ENCODE measurements around the gene CDK19. TPM values are rescaled to one million over a fixed set of nuclear protein-coding genes. Genes with fewer than 3 reads are reported as not detected.

Gene CDK19
- total RNA-seq, 1 donor from 2014 or later, result 20.0 TPM

DNA sequence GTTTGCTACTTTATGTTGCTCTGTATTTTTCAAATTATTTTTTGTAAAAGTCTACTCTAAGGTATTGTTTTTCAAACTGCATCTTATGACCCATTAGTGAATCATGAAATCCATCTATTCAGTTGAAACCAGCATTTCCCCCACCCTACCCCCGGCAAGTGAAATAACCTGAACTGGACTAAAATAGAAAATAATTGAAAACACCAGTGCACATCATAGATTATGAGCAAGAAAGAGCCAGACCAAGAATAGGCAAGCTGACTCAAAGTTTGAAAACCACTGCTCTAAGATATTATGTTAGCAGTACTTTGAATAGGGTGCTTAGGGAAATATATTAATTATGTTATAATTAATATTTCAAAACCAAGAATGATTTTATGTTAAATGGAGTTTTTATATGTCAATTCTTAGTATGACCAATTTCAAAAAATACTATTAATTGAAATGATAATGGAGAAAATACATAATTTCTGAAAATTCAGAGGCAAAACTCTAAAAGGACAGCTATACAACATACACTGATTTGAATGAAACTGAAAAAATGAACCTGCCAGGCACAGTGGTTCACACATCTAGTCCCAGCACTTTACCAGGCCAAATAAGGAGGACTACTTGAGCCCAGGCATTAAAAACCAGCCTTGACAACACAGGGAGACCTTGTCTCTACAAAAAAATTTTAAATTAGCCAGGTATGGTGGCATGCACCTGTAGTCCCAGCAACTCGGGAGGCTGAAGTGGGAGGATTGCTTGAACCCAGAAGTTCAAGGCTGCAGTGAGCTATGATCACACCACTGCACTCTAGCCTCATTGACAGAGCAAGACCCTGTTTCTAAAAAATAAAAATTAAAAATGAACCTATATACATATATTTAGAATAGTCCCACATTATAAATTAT is 112.0 kb downstream of the CDK19 start:
- DNase-seq (ENCODE audit: low read depth), result no peak

DNA sequence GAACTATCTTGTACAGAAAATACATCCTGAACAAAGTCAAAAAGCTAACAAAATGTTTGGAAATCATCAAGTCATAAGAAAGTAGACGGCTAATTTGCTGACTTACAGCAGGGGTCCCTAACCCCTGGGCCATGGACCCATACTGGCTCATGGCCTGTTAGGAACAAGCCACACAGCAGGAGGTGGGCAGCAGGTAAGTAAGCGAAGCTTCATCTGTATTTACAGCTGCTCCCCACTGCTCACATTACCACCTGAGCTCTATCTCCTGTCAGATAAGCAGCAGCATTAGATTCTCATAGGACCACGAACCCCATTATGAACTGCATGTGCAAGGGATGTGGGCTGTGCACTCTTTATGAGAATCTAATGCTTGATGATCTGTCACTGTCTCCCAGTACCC is 115.5 kb downstream of the CDK19 start:
- no peak for DNase-seq (ENCODE audit: low read depth)

DNA sequence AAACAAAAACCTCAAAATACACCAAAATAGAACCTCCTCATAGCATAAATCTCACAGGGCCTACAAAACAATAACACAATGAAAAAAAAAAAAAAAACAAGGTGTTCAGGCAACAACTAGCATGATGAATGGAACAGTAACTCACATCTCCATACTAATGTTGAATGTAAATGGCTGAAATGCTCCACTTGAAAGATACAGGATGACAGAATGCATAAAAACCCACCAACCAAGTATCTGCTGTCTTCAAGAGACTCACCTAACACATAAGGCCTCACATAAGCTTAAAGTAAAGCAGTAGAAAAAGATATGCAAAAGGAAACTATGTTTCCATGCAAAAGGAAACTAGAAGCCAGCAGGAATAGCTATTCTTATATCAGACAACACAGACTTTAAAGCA is 121.3 kb downstream of the CDK19 start:
- no peak for DNase-seq (ENCODE audit: low read depth)

DNA sequence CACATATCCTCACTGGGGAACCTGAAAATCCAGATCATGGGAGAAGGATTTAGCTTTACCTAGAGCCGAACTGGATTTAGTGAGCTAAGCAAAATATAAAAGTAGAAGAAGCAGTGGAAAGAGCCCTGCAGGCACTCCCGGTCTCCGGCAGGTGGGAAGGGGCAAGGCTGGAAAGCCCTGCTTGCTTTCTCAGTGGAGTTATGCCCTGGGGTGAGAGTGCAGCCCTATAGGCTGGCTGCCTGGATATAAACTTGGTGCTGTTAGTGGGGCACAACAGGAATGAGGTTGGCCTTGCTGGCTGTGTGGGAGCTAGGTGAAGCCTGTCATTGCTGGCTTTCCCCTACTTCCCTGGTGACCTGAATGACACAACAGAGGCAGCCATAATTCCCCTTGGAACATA is 122.0 kb downstream of the CDK19 start:
- no peak for DNase-seq (ENCODE audit: low read depth)

DNA sequence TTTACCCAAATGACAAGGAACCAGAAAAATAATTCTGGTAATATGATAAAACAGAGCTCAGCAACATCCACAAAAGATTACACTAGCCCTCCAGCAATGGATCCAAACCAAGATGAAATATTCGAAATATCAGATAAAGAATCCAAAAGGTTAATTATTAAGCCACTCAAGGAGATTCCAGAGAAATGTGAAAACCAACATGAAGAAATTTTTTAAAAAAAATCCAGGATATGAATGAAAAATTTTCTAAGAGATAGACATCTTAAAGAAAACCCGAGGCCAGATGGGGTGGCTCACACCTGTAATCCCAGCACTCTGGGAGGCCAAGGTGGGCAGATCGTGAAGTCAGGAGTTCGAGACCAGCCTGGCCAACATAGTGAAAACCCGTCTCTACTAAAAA is 124.4 kb downstream of the CDK19 start:
- no peak for DNase-seq (ENCODE audit: low read depth)

DNA sequence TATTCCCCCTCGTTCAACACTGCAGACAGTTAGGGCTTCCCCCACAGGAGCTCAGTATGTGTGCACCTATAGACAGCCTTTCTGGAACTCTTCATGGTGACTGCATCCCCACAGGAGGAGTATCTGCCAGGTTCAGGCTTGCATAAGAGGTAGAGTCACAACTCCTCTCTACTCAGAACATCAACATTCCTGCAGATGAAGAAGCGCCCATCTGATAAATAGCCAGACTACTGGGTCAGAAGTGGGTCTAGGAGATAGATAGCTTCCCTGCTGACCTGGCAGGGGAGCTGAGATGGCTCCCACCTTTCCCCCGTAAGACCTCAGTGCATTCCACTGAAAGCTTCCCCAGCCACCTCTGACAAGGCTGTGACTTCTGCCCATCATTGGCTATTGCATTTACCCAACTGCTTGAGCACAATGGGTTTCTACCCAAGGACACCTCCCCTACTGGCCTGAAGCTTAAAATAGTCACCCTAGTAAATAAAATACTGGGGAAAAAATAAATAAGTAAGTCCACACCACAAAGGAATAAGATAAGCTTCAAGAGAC is 125.1 kb downstream of the CDK19 start:
- DNase-seq (ENCODE audit: low read depth), result no peak

DNA sequence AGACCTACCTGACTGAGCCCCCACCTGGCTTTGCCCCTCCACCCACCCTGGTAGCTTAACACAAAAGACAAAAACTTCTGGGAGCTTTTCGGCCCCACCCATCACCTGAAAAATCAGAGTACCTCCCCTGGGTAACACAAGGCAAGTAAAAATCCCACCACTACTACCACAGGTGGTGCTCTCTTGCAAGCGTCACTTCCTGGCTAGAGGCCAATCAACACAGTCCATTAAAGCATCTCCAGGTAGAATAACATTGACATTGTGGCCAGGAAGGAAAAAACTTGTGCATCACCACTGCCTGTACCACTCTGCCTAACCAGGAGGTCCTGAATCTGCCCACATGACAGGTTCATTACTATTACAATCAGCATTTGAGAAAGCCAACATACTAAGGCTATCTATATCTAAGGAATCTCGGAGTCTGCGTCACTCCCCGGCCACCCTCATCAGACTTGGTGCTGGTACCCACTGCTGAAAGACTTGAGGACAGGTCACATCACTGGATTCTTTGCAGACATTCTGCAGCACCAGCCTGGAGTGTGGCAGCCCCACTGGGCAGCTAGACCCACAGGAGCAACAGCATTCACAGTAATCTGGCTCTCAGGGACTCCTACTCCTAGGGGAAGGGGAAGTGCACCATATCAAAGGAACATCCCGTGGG is 125.9 kb downstream of the CDK19 start:
- no peak for DNase-seq (ENCODE audit: low read depth)

DNA sequence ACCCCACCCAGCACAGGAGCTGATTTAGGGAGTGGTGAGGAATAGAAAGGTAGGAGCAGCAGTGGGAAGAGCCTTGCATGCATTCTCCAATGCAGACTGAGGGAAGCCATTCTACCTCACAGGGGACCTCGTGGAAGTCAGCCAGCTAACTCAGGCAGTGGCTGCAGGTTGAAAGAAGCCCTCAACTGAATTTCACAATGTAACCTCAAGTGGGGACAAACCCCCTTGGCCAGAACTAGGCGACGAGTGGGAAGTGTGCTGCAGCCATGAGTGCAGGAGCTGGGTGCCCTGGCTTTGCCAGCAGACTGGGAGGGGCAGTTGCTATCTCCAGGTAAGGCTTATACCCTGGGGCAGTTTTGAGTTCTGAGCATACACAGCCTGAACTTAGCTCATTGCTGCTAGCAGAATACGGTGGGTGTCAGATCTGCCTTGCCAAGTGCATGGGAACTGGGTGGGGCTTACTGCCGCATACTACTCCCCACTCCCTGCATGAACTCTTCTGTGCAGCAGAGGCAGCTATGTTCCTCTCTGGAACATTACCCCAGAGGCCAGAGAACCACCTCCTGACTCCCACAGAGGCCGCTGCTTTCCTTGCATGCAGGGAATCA is 126.5 kb downstream of the CDK19 start:
- peak; percentile 36 for DNase-seq (ENCODE audit: low read depth)

DNA sequence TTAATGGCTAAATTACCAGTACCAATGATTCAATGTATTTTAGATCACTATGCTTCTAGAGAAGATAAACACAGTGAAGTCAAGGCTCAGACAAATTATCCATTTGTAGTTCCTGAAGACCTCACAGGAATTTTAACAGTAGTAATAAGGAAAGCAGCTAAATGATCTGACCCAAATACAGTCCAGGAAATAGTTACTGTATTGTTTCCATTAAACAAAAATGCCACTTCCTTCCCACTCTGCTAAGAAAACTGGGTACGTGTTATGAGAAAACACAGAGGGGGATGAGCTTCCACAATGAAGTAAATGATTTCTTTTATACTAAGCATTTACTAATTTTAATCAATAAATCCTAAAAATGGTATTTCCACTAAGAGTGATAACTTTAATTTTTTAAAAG is 127.9 kb downstream of the CDK19 start:
- DNase-seq (ENCODE audit: low read depth), result no peak

DNA sequence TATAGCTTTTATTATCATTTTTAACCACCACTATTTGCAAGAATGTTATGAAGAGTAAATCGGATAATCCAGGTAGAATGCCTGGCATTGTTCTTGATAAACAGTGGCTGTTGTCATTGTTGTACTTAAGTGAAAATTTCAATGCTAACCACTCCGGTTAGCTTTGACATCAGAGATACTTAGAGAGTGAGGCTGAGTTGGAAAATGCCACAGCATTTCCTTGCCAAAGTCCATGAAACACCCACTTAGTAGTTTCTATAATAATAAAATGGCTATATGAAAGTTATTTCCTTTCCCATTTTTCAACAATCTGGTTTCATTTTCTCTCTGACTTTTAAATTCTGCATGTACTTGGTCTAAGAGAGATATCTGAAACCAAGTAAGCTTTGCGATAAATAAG is 132.0 kb downstream of the CDK19 start:
- DNase-seq (ENCODE audit: low read depth), result no peak

DNA sequence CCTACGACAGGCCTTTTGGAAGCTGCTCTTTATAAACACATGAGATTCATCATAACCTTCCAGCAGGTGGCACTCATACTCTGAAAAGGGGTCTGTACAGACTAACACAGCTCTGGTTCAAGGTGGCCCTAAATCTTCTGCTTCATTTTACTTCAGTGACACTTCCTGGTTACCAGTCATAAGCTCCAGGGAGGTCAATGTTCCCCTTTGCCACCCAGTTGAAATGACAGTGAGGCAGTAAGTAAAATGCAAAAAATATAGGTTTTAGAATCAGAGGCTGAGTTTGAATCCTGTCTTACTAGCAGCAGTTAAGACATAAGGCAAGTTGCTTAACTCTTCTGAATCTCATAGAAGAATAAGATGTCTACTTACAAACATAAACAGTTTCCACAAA is 132.8 kb downstream of the CDK19 start:
- DNase-seq (ENCODE audit: low read depth), result peak; percentile 90

DNA sequence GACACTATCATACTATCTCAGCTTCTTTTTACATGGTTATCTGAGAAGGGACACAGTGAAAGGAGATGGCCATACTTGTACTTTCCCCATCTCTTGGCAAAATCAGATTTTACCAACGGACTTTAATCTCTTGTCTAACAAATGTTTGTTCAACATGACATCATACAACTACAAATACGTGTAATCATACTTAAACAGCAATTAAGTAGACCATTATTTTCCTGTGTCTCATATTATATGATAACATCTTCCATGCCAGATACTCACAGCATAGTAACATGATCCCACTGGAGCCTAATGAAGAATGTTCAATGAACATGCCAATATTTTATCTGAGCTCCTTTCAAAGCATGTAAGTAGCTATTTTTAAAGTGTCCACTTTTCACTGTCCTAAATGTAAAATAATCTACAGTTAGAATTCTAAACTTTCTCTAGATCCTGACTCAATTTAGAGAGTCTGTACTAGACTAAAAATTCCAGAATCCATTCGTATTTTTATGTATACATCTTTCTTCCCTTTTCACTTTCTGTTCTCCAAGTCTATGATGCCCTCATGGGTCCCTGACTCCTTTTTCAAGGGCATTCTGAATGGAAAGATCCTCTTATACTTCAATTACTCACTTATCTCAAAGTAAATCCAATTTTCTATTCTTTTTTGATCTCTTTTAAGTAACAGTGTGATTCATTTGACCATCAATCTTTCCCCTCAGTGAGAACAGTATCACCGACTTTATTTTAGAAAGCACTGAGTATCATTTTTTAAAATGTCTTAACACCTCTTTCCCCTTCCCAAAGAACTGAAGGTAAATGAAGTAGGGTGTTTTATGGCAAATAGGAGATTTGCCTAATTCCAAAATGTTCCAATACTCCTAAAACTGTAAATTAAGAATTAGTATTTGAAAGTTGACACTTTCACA is 133.5 kb downstream of the CDK19 start:
- DNase-seq (ENCODE audit: low read depth), result no peak

DNA sequence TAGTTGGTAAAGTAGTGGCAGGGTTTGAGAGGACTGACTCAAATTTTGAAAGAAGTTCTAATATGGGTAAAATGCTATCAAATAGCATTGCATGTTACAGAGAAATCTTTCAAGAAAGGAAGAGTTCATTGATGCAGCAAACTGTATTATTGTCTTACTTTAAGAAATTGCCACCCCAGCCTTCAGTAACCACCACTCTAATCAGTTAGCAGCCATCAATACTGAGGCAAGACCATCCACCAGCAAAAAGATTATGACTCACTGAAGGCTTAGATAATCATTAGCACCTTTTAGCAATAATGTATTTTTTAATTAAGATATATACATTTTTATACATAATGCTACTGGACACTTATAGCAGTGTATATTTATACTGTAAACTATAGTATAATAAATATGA is 138.9 kb downstream of the CDK19 start:
- no peak for DNase-seq (ENCODE audit: low read depth)

DNA sequence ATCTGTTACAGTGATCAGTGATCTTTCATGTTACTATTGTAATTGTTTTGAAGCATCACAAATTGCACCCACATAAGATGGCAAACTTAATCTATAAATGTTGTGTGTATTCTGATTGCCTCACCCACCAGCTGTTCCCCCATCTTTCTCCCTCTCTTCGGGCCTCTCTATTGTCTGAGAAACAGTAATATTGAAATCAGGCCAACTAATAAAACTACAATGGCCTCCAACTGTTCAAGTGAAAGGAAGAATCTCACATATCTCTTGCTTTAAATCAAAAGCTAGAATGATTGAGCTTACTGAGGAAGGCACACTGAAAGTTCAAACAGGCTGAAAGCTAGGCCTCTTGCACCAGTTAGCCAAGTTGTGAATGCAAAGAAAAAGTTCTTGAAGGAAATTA is 141.2 kb downstream of the CDK19 start:
- no peak for DNase-seq (ENCODE audit: low read depth)

DNA sequence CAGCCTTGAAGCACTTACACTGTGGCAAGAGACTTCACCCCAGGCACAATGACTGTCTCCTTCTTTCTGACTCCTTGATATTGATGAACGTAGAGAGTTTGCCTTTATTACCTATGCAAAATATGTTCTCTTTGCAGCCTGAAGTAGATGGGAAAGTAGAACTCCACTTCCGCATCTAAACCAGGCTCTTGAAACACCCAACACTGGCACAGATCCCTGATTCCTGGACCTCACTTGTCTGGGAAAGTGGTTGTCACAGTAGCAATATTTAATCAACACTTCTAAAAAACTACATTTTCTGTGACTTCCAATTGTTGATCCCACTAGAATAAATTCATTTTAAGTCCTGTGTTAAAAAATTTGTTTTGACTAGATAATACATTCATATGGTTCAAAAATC is 143.1 kb downstream of the CDK19 start:
- no peak for DNase-seq (ENCODE audit: low read depth)

DNA sequence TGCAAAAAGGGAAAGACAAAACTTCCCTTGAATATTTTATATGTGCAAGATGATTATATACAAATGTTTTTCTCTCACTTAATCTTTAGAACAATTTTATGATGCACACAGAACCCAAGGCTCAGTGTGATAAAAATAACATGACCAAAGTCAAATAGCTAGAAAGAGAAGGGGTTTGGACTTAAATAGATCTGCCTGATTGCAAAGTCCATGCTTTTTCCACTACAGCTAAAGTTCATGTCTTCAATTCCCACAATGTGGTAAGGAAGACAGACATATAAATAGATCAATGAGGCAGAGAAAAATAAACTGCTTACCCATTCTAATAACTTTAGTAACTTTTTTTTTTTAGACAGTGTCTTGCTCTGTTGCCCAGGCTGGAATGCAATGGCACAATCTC is 143.8 kb downstream of the CDK19 start:
- no peak for DNase-seq (ENCODE audit: low read depth)

DNA sequence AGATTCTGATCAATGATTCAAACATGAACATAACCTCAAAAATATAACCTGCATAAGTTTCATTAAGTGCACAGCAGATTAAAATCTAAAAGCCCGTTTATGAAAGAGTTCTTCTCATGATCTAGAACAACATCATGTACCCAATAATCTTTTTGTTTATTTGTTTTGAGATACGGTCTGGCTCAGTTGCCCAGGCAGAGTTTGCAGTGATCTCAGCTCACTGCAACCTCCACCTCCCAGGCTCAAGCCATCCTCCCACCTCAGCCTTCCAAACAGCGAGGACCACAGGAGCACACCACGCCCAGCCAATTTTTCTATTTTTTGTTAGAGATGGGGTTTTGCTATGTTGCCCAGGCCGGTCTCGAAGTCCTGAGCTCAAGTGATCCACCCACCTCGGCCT is 149.7 kb downstream of the CDK19 start:
- DNase-seq (ENCODE audit: low read depth), result no peak

DNA sequence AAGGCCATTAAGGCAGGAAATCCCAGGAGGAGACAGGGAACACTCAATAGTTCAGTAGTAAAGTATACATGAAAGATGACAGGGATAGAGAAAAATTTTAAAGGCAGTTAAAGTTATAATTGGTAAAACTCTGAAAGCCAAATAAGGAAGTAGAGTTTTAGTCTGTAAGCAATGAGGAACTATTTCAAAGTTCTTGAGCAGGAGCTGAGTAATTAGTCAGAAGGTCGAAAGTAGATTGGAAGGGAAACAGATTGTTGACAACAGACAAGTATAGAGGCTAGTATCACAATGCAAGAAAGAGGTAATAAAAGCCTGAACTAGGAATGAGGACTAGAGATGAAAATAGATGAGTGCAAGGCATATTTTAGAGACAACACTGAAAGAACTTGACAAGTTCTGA is 150.3 kb downstream of the CDK19 start:
- DNase-seq (ENCODE audit: low read depth), result peak; percentile 52

DNA sequence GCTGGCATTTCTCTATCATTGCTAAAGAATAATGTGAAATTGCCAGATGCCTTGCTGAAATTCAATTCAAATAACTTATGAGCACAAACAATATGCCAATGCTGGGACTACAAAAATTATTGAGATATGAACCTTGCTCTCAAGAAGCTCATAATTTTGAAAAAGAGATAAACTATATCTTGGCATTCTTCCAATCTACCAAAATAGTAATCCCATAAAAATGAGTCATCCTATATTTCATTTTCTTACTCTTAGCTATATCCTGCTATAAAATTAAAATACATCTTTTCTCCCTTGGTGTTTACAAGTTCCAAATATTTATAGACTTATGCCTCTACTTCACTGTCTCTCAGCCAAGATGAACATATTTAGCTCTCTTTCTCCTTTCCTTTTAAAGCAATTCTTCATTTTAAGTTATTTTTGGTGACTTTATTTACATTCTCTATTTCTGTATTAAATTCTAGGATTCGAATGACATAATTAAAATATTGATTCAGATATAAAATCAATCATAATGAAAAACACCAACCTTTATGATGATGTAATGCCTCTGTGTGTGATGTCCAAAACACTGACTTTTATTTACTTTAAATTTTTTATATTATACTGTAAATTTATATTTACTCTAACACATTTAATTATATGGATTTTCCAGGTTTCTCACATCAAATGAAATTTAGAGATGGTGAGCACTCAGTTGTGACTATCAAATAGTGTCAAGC is 152.6 kb downstream of the CDK19 start:
- no peak for DNase-seq (ENCODE audit: low read depth)

DNA sequence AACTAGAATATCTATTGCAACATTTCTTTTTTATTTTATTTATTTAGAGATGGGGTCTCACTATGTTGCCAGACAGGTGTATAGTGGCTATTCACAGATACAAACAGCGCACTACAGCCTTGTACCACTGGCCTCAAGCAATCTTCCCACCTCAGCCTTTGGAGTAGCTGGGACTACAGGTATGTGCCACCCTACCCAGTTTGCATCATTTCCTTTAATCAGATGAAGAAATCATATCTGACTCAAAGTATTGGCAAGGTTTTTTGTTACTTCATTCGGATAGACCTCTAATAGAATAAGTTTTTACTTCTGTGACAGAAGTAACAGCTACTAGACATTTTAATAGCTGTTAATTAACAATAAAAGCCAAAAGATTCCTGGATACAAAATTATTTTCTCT is 153.9 kb downstream of the CDK19 start:
- DNase-seq (ENCODE audit: low read depth), result no peak

DNA sequence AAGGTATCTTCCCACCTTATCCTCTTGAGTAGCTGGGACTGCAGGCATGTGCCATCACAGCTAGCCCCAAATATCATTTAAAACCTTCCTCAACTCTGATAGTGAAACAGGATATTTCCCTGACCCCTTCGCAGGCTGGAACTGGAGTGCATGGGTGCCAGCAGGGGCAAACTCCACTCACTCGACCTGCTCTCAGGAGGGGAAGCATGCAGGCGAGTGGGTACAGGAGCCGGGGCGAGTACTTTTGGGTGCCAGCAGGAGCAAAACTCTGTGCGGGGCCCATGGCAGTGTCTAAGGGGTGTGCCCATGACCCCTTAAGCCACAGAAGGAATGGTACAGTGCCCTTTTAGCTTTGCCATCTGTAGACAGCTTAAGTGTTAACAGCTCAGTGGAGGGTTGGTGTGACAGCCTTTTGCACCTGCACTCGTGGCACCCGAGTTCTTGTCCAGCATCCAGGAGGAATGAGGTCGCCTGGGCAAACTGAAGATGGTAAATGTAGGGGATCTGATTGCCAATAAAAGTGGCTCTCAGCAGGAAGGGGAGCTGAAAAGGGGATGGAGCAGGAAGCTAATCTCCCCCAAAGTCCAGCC is 155.1 kb downstream of the CDK19 start:
- no peak for DNase-seq (ENCODE audit: low read depth)

Data from renal cortical epithelial cell (primary cell).